Activated naive CD4-positive, alpha-beta T cell treated with anti-CD3 and anti-CD28 coated beads, Interleukin-2, amount 50 U/mL, for 24 hours (primary cell): ENCODE results near the gene FKBP8.

Source experiments
- H3K27ac Mint-ChIP-seq: one replicate; pipeline ENCODE4 v1.8.0; 2021; ENCODE audit warnings: mild to moderate bottlenecking, mixed read lengths
- H3K27me3 Mint-ChIP-seq: one replicate; pipeline ENCODE4 v1.8.0; 2021; ENCODE audit warnings: mixed read lengths
- H3K36me3 Mint-ChIP-seq: one replicate; pipeline ENCODE4 v1.8.0; 2021; ENCODE audit warnings: mixed read lengths
- H3K4me1 Mint-ChIP-seq: one replicate; pipeline ENCODE4 v1.8.0; 2021; ENCODE audit warnings: mixed read lengths
- H3K4me3 Mint-ChIP-seq: one replicate; pipeline ENCODE4 v1.8.0; 2021; ENCODE audit warnings: mild to moderate bottlenecking, mixed read lengths
- H3K9me3 Mint-ChIP-seq: one replicate; pipeline ENCODE4 v1.8.0; 2021; ENCODE audit warnings: mixed read lengths

The FKBP8 gene

GRCh38 chr19:18517606-18518005 is 25.8 kb downstream of the FKBP8 start:
- no peaks in the 10 kb centered on the region for H3K27me3 Mint-ChIP-seq
- no peaks in the 10 kb centered on the region for H3K9me3 Mint-ChIP-seq
- no peaks in the 10 kb centered on the region for H3K36me3 Mint-ChIP-seq
- peaks cover 45% of the 10 kb centered on the region for H3K4me1 Mint-ChIP-seq
- H3K27ac Mint-ChIP-seq: no peak overlapping the region
- H3K4me3 Mint-ChIP-seq: no peak overlapping the region

- H3K27ac Mint-ChIP-seq: no peak overlapping the region
- H3K9me3 Mint-ChIP-seq: no peaks in the 10 kb centered on the region
- no peak overlapping the region for H3K4me3 Mint-ChIP-seq
- no peaks in the 10 kb centered on the region for H3K36me3 Mint-ChIP-seq
- peaks cover 46% of the 10 kb centered on the region for H3K4me1 Mint-ChIP-seq
- H3K27me3 Mint-ChIP-seq: no peaks in the 10 kb centered on the region
These were observed 27.4 kb downstream of the FKBP8 start for GRCh38 chr19:18515959-18516358.

GRCh38 chr19:18514800-18515682 is 28.3 kb downstream of the FKBP8 start:
- H3K9me3 Mint-ChIP-seq: no peaks in the 10 kb centered on the region
- no peak overlapping the region for H3K27ac Mint-ChIP-seq
- no peaks in the 10 kb centered on the region for H3K36me3 Mint-ChIP-seq
- H3K4me1 Mint-ChIP-seq: peaks cover 46% of the 10 kb centered on the region
- no peaks in the 10 kb centered on the region for H3K27me3 Mint-ChIP-seq
- H3K4me3 Mint-ChIP-seq: no peak overlapping the region

GRCh38 chr19:18513868-18514267 is 29.5 kb downstream of the FKBP8 start:
- Mint-ChIP-seq H3K4me3 (peak overlapping the region; percentile 19), H3K27me3 (no peaks in the 10 kb centered on the region), H3K9me3 (no peaks in the 10 kb centered on the region), H3K36me3 (no peaks in the 10 kb centered on the region), H3K4me1 (peaks cover 41% of the 10 kb centered on the region), H3K27ac (no peak overlapping the region)

GRCh38 chr19:18510216-18510615 is 33.2 kb downstream of the FKBP8 start:
- no peak overlapping the region for H3K27ac Mint-ChIP-seq
- no peaks in the 10 kb centered on the region for H3K27me3 Mint-ChIP-seq
- H3K9me3 Mint-ChIP-seq: no peaks in the 10 kb centered on the region
- H3K36me3 Mint-ChIP-seq: no peaks in the 10 kb centered on the region
- H3K4me1 Mint-ChIP-seq: peaks cover 47% of the 10 kb centered on the region
- no peak overlapping the region for H3K4me3 Mint-ChIP-seq

- Mint-ChIP-seq H3K27me3 (no peaks in the 10 kb centered on the region), H3K4me1 (peaks cover 49% of the 10 kb centered on the region), H3K36me3 (no peaks in the 10 kb centered on the region), H3K4me3 (no peak overlapping the region), H3K27ac (no peak overlapping the region), H3K9me3 (no peaks in the 10 kb centered on the region)
These were observed 34.8 kb downstream of the FKBP8 start for GRCh38 chr19:18508585-18508984.

- H3K4me1 Mint-ChIP-seq: peaks cover 49% of the 10 kb centered on the region
- no peaks in the 10 kb centered on the region for H3K27me3 Mint-ChIP-seq
- H3K27ac Mint-ChIP-seq: no peak overlapping the region
- no peaks in the 10 kb centered on the region for H3K36me3 Mint-ChIP-seq
- no peaks in the 10 kb centered on the region for H3K9me3 Mint-ChIP-seq
- H3K4me3 Mint-ChIP-seq: peak overlapping the region; percentile 55
These were observed 35.5 kb downstream of the FKBP8 start for GRCh38 chr19:18507727-18508440.

GRCh38 chr19:18507021-18507726 is 36.2 kb downstream of the FKBP8 start:
- Mint-ChIP-seq H3K27ac (peak overlapping the region; percentile 32), H3K36me3 (no peaks in the 10 kb centered on the region), H3K27me3 (no peaks in the 10 kb centered on the region), H3K4me3 (peak overlapping the region; percentile 55), H3K4me1 (peaks cover 54% of the 10 kb centered on the region), H3K9me3 (no peaks in the 10 kb centered on the region)

GRCh38 chr19:18506101-18506930 is 37.1 kb downstream of the FKBP8 start:
- H3K36me3 Mint-ChIP-seq: no peaks in the 10 kb centered on the region
- no peaks in the 10 kb centered on the region for H3K27me3 Mint-ChIP-seq
- no peaks in the 10 kb centered on the region for H3K9me3 Mint-ChIP-seq
- peaks cover 60% of the 10 kb centered on the region for H3K4me1 Mint-ChIP-seq
- H3K4me3 Mint-ChIP-seq: no peak overlapping the region
- H3K27ac Mint-ChIP-seq: no peak overlapping the region

GRCh38 chr19:18504886-18505610 is 38.3 kb downstream of the FKBP8 start:
- H3K27me3 Mint-ChIP-seq: no peaks in the 10 kb centered on the region
- H3K9me3 Mint-ChIP-seq: no peaks in the 10 kb centered on the region
- no peaks in the 10 kb centered on the region for H3K36me3 Mint-ChIP-seq
- H3K4me1 Mint-ChIP-seq: peaks cover 68% of the 10 kb centered on the region
- H3K4me3 Mint-ChIP-seq: peak overlapping the region; percentile 26
- H3K27ac Mint-ChIP-seq: peak overlapping the region; percentile 51

GRCh38 chr19:18503971-18504885 is 39.1 kb downstream of the FKBP8 start:
- Mint-ChIP-seq H3K27me3 (no peaks in the 10 kb centered on the region), H3K9me3 (no peaks in the 10 kb centered on the region), H3K27ac (no peak overlapping the region), H3K36me3 (no peaks in the 10 kb centered on the region), H3K4me1 (peaks cover 70% of the 10 kb centered on the region), H3K4me3 (no peak overlapping the region)

GRCh38 chr19:18503337-18503970 is 39.9 kb downstream of the FKBP8 start:
- peak overlapping the region; percentile 19 for H3K4me3 Mint-ChIP-seq
- peaks cover 75% of the 10 kb centered on the region for H3K4me1 Mint-ChIP-seq
- no peaks in the 10 kb centered on the region for H3K9me3 Mint-ChIP-seq
- H3K36me3 Mint-ChIP-seq: no peaks in the 10 kb centered on the region
- no peaks in the 10 kb centered on the region for H3K27me3 Mint-ChIP-seq
- no peak overlapping the region for H3K27ac Mint-ChIP-seq

GRCh38 chr19:18502638-18503294 is 40.6 kb downstream of the FKBP8 start:
- peak overlapping the region; percentile 19 for H3K4me3 Mint-ChIP-seq
- no peaks in the 10 kb centered on the region for H3K27me3 Mint-ChIP-seq
- no peak overlapping the region for H3K27ac Mint-ChIP-seq
- peaks cover 77% of the 10 kb centered on the region for H3K4me1 Mint-ChIP-seq
- no peaks in the 10 kb centered on the region for H3K9me3 Mint-ChIP-seq
- no peaks in the 10 kb centered on the region for H3K36me3 Mint-ChIP-seq
